ENCODE measurements around the gene MTOR.

GRCh38 chr1:11216074-11216473, 46.3 kb downstream of the MTOR start:
- TF ChIP-seq CTCF (conservative IDR thresholded peaks at IDR 0.05 in 1 of 2, IDR thresholded peaks at IDR 0.05 in 1 of 2; ENCODE audit: extremely low read depth in 1 of 2, insufficient read depth in 1 of 2, low read depth in 1 of 2, low read length in 2 of 2) = no peak
- no peak for TF ChIP-seq EZH2 (IDR thresholded peaks at IDR 0.05; ENCODE audit: borderline replicate concordance, low read length)

All from mammary epithelial cell (primary cell).